Muscle layer of colon (tissue), 2 donors: ENCODE data around the gene PNLIPRP3.

Experiments
- H3K27ac ChIP-seq: one replicate; pipeline ENCODE4 v1.7.0; 2013; ENCODE audit warnings: low read depth, mild to moderate bottlenecking, low read length, moderate library complexity
- H3K27me3 ChIP-seq, 2 donors: one replicate each; pipeline ENCODE4 v1.7.0; 2013; ENCODE audit warnings: low read length in 2 of 2, mild to moderate bottlenecking in 2 of 2; ENCODE audit not compliant: insufficient read depth in 2 of 2, control insufficient read depth in 1 of 2
- H3K36me3 ChIP-seq: one replicate; pipeline ENCODE4 v1.7.0; 2013; ENCODE audit warnings: mild to moderate bottlenecking, low read length; ENCODE audit not compliant: insufficient read depth
- H3K4me1 ChIP-seq: one replicate; pipeline ENCODE4 v1.7.0; 2013; ENCODE audit warnings: mild to moderate bottlenecking, low read length; ENCODE audit not compliant: insufficient read depth
- H3K4me3 ChIP-seq, 2 donors: one replicate each; pipeline ENCODE4 v1.7.0; 2013; ENCODE audit warnings: low read length in 2 of 2, low read depth in 1 of 2, mild to moderate bottlenecking in 1 of 2, moderate library complexity in 1 of 2
- H3K9ac ChIP-seq: one replicate; pipeline ENCODE4 v1.7.0; 2013; ENCODE audit warnings: low read length
- H3K9me3 ChIP-seq: one replicate; pipeline ENCODE4 v1.7.0; 2013; ENCODE audit warnings: mild to moderate bottlenecking, low read length
- donor health status: abdominal sarcoma.
- donor health status: Adenocarcinoma of cecum.

Gene PNLIPRP3

DNA sequence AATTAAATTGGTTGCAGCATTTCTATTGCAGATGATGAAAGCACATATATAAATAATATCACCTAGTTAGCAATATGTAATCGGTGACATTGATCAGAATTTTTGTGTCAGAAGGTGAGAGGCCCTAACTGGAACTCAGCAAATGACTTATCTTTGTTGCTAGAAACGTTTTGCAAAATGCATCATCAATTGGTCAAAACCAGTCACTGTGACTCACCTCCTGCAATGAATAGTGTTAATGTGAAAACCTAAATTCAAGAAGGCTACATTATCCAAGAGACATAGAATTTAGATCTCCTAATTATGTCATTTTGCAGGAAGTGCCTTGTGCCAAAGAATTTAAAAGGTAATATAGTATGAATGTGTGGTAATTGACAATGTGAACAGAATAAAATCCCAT, 9.8 kb upstream of the PNLIPRP3 start:
- Histone ChIP-seq H3K9ac (no peak overlapping the region), H3K4me3 (no peak overlapping the region), H3K27ac (no peak overlapping the region), H3K27me3 (no peaks in the 10 kb centered on the region), H3K9me3 (no peaks in the 10 kb centered on the region), H3K36me3 (no peaks in the 10 kb centered on the region), H3K4me1 (no peaks in the 10 kb centered on the region)

DNA sequence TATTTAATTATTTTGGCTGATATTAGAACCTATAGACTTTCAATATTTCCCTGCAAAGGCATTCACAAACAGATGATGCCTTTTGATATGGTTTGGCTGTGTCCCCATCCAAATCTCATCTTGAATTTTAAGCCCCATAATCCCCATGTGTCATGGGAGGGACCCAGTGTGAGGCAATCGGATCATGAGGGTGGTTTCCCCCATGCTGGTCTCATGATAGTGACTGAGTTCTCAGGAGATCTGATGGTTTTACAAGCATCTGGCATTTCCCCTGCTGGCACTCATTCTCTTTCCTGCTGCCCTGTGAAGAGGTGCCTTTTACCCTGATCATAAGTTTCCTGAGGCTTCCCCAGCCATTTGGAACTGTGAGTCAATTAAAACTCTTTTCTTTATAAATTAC, 9.3 kb upstream of the PNLIPRP3 start:
- H3K9me3 ChIP-seq: no peaks in the 10 kb centered on the region
- H3K9ac ChIP-seq: no peak overlapping the region
- H3K36me3 ChIP-seq: no peaks in the 10 kb centered on the region
- H3K27ac ChIP-seq: no peak overlapping the region
- H3K4me3 ChIP-seq: no peak overlapping the region
- no peaks in the 10 kb centered on the region for H3K4me1 ChIP-seq
- no peaks in the 10 kb centered on the region for H3K27me3 ChIP-seq

DNA sequence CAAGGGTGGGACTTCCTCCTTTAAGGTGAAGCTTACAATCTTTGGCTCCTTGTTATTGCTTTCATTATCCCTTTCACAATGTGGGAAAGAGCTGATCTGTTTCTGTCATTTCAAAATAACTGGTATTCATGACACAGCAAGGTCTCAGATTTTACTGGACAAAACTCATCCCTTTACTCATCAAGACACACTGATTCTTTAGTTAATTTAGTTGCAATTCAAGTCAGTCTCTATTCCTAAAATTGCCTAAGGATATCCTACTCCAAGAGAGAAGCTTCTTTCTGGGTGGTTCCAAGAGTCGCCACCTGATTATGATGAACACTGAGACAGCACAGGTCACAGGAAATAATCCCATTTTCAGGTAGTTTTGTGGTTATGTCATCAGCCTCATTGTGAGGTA, 5.8 kb upstream of the PNLIPRP3 start:
- Histone ChIP-seq H3K9ac (no peak overlapping the region), H3K9me3 (no peaks in the 10 kb centered on the region), H3K27me3 (no peaks in the 10 kb centered on the region), H3K27ac (no peak overlapping the region), H3K36me3 (no peaks in the 10 kb centered on the region), H3K4me1 (no peaks in the 10 kb centered on the region), H3K4me3 (no peak overlapping the region)

DNA sequence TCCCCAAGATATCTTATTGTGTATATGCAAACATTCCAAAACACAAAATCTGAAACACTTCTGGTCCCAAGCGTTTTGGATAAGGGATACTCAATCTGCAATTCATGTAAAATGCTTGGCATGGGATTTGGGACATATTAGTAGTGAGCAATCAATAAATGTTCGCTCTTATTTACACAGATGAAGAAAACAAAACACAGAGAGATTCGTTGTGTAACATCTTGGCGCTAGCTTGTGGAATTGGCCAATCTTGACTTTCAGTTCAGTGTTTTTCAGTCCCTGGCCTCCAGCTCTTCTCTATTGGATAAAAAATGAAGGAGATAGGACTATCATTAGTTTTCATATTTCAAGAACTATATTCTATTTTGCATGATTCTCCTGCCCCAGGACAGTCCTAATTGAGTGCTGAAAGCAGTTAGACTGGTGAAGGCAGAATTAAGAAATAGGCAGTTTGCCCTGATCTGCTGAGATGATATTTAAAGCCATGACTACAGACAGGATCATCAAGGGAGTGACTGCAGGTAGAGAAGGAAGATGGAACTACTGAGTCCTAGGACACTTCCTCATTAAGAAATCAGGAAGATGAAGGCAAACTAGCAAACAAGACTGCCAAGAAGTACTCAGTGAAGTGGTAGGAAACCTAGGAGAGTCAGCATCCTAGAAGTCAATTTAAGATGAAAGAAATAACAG, 1.8 kb downstream of the PNLIPRP3 start:
- no peak overlapping the region for H3K27ac ChIP-seq
- no peaks in the 10 kb centered on the region for H3K9me3 ChIP-seq
- no peaks in the 10 kb centered on the region for H3K4me1 ChIP-seq
- no peaks in the 10 kb centered on the region for H3K27me3 ChIP-seq
- H3K36me3 ChIP-seq: no peaks in the 10 kb centered on the region
- no peak overlapping the region for H3K4me3 ChIP-seq
- no peak overlapping the region for H3K9ac ChIP-seq

DNA sequence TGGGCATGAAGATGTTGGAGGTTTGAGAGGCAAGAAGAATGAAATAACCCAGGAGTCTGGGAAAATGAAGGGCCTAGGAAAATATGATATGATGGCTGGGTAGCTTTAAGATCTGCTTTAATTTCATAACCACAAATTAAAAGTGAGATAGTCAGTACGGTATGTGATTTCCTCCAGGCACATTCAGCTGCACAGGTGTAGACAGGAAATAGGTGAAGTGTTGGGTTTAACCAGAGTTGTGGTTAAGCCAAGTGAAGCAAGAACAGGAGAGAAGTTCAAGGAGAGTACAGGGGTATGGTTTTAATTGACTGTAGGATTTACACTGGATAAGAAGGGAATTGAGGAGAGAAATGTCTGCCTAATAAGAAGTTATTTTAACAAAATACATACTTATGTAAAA, 2.6 kb downstream of the PNLIPRP3 start:
- no peaks in the 10 kb centered on the region for H3K4me1 ChIP-seq
- no peak overlapping the region for H3K4me3 ChIP-seq
- no peak overlapping the region for H3K9ac ChIP-seq
- H3K36me3 ChIP-seq: no peaks in the 10 kb centered on the region
- H3K27ac ChIP-seq: no peak overlapping the region
- H3K27me3 ChIP-seq: no peaks in the 10 kb centered on the region
- no peaks in the 10 kb centered on the region for H3K9me3 ChIP-seq

DNA sequence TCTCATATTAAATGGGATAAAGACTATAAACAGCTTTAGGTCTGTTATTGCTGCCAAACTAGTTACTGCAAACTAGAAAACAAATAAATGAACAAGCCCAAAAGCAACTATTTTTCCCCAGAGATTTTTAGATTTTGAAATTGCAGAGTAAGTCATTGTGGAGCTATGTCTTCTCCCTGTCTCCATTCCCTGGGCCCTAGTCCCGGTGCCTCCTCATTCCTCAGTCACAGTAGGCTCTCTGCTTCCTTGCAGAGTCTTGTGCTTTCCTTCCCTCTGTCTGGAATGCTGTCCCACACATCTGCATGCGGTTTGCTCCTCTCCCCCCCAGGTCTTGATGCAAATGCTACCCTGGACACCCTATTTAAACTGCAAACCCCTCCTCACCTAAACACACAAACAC, 4.0 kb downstream of the PNLIPRP3 start:
- Histone ChIP-seq H3K4me3 (no peak overlapping the region), H3K9me3 (no peaks in the 10 kb centered on the region), H3K27ac (no peak overlapping the region), H3K4me1 (no peaks in the 10 kb centered on the region), H3K27me3 (no peaks in the 10 kb centered on the region), H3K9ac (no peak overlapping the region), H3K36me3 (no peaks in the 10 kb centered on the region)

DNA sequence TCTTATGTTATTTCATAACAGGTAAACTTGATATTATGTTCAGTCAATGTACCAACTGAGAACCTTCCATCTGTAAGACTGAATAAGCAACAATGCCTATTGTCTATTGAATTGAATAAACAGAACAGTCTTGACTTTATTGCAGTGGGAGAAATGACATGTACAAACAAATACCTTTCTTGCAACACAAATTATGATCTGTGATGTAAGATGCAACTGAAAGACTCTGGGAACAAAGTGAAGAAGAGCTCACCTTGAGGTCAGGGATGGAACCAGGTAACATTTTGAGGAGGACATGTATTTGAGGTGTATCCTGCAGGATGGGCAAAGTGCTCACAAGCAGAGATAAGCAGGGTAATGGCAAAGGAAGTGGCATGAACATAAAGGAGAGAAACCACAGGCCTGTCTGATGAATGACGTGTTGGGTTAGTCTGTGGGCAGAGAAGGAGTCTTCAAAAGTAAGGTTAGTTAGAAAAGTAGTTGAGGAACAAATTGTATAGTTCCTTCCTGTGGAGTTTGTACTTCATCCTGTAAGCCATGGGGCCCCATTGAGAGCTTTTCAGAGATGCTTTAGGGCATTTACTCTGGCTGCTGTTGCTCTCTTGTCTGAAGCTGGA, 9.5 kb downstream of the PNLIPRP3 start:
- Histone ChIP-seq H3K4me3 (no peak overlapping the region), H3K4me1 (peaks cover 3% of the 10 kb centered on the region), H3K9me3 (no peaks in the 10 kb centered on the region), H3K27me3 (no peaks in the 10 kb centered on the region), H3K36me3 (no peaks in the 10 kb centered on the region), H3K27ac (no peak overlapping the region), H3K9ac (no peak overlapping the region)

DNA sequence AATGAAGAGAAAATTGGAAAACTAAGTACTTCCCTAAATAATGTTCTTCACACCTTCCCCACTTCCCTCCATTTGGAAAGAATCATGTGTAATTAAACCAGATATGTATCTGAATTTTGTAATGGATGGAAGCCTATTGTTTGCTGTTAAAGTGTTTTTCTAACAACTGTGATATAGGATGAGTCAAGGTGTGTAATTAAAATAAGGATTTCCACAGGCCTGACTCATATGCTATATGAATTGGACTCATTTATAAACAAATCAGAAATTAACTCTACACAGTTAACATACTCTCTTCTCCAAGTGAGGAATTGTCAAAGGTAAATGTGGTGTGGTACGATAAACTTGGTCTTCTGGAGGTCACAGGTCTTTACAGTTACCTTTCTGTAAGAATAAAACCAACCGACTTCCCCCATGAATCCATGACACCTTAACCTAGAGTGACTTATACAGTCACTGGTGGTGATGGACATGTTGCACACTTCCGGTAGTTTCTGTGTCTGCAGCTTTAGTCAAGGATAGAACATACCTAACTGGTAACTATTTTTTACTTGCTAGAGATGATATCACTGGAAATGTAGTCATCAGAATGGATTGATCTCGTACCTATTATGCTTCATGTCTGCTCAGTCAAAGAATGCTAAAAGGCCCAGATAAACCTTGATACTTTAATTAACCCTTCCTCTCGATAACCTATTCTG, 12.8 kb downstream of the PNLIPRP3 start:
- H3K36me3 ChIP-seq: no peaks in the 10 kb centered on the region
- H3K27ac ChIP-seq: no peak overlapping the region
- H3K4me1 ChIP-seq: peaks cover 3% of the 10 kb centered on the region
- H3K27me3 ChIP-seq: no peaks in the 10 kb centered on the region
- H3K4me3 ChIP-seq: no peak overlapping the region
- H3K9me3 ChIP-seq: no peaks in the 10 kb centered on the region
- no peak overlapping the region for H3K9ac ChIP-seq

DNA sequence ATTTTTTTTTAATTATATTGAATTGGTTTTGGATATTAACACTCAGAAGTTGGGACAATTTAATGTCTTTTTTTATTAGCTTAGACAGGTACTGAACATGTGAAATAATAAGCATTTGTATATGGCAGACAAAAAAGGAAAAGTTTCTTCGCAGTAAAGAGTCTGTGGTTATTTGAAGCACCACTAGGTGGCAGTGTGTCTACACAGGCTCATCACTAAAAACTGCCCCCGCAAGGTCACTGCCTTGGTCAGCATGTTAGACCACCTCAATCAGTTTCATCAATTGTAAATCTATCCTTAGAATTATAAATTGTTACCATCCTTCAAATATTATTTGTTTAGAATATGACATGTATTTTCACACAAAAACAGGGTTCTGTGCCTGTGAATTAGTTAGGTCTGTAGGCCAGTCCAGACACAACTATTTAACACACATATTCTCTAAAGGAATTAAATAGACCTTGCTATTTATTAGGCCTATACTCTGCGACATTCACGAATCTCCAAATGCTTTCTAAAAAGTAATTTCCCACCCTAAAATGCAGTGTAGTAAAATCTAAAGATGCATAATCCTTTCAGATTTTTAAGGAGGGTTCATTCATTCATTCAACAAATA, 17.0 kb downstream of the PNLIPRP3 start:
- Histone ChIP-seq H3K27ac (no peak overlapping the region), H3K36me3 (no peaks in the 10 kb centered on the region), H3K4me1 (peaks cover 3% of the 10 kb centered on the region), H3K4me3 (no peak overlapping the region), H3K27me3 (no peaks in the 10 kb centered on the region), H3K9ac (no peak overlapping the region), H3K9me3 (no peaks in the 10 kb centered on the region)

DNA sequence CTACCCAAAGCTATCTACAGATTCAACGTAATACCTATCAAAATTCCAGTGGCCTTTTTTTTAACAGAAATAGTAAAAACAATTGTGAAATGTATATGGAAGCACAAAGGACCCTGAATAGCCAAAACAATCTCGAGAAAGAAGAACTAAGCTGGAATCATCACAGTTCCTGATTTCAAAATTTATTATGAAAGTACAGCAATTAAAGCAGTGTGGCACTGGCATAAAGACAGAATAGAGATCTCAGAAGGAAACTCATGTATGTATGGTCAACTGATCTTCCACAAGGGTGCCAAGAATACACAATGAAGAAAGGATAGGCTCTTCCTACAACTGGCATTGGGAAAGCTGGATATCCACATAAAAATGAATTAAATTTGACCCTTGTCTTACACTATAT, 23.2 kb downstream of the PNLIPRP3 start:
- H3K36me3 ChIP-seq: no peaks in the 10 kb centered on the region
- no peak overlapping the region for H3K9ac ChIP-seq
- no peaks in the 10 kb centered on the region for H3K9me3 ChIP-seq
- no peaks in the 10 kb centered on the region for H3K27me3 ChIP-seq
- H3K4me3 ChIP-seq: no peak overlapping the region
- H3K4me1 ChIP-seq: no peaks in the 10 kb centered on the region
- no peak overlapping the region for H3K27ac ChIP-seq

DNA sequence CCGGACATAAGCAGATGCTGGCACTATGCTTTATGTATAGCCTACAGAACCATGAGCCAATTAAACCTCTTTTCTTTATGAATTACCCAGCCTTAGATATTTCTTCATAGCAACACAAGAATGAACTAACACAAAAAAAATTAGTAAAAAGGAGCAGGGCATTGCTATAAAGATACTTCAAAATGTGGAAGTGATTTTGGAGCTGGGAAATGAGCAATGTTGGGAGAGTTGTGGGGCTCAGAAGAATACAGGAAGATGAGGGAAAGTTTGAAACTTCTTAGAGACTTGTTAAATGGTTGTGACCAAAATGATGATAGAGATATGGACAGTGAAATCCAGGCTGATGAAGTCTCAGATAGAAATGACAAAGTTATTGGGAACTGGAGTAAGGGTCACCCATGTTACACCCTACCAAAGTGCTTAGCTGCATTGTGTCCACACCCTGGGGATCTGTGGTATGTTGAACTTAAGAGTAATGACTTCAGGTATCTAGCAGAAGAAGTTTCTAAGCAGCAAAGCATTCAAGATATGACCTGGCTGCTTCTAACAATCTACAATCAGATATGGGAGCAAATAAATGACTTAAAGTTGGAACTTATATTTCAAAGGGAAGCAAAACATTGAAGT, 24.2 kb downstream of the PNLIPRP3 start:
- Histone ChIP-seq H3K27ac (no peak overlapping the region), H3K27me3 (no peaks in the 10 kb centered on the region), H3K4me1 (no peaks in the 10 kb centered on the region), H3K4me3 (no peak overlapping the region), H3K36me3 (no peaks in the 10 kb centered on the region), H3K9me3 (no peaks in the 10 kb centered on the region), H3K9ac (no peak overlapping the region)
